PC-3 (cell line): ENCODE data around the gene RBPJ. TPM values are rescaled to one million over a fixed set of nuclear protein-coding genes. Genes with fewer than 3 reads are reported as not detected.

Experiments used
- ATAC-seq: fragments of 200-7000 bp; cut with Tn5 transposase; 2 replicates; pipeline ENCODE4 v1.9.1; 2020; ENCODE audit warnings: mild to moderate bottlenecking, moderate library complexity
- BruUV-seq: library from RNA; stranded (reverse); fragments of 400-500 nt; replicated peaks from 2 replicates; lab custom pipeline; 2021; lab: Mats Ljungman, UMichigan
- CTCF ChIA-PET: fragments of 300-600 bp; sonication (Branson Sonifier 250); formaldehyde crosslinking; loops from one replicate; lab custom pipeline; 2022; ENCODE audit warnings: antibody characterized with exemption; lab: Charles Lee
- POLR2A ChIA-PET: fragments of 300-600 bp; sonication (Branson Sonifier 250); formaldehyde crosslinking; loops from one replicate; lab custom pipeline; 2022; ENCODE audit warnings: antibody characterized with exemption; ENCODE audit not compliant: unreplicated experiment; lab: Charles Lee
- DNase-seq: peaks from one replicate; pipeline ENCODE4 v3.0.0-alpha.2; 2015
- H2AFZ ChIP-seq: fragments of 300-600 bp; sonication (generic); 2 replicates; pipeline ENCODE4 v1.6.0; 2016; ENCODE audit warnings: antibody characterized with exemption, low read length
- H3F3A ChIP-seq: fragments of 300-600 bp; sonication (generic); one replicate; pipeline ENCODE4 v1.6.0; 2017; ENCODE audit warnings: antibody characterized with exemption, low read length, control low read depth, mild to moderate bottlenecking; ENCODE audit not compliant: unreplicated experiment
- H3K27ac ChIP-seq: fragments of 300-600 bp; sonication (generic); 2 replicates; pipeline ENCODE4 v1.5.1; 2016; ENCODE audit warnings: mild to moderate bottlenecking, low read length
- H3K27me3 ChIP-seq: fragments of 300-600 bp; sonication (generic); 2 replicates; pipeline ENCODE4 v1.6.1; 2016; ENCODE audit warnings: low read length, mixed read lengths
- H3K36me3 ChIP-seq: fragments of 300-600 bp; sonication (generic); 2 replicates; pipeline ENCODE4 v1.6.1; 2016; ENCODE audit warnings: low read depth, mixed run types, low read length, mixed read lengths
- H3K4me1 ChIP-seq: fragments of 300-600 bp; sonication (generic); 2 replicates; pipeline ENCODE4 v1.5.1; 2016; ENCODE audit warnings: low read length; ENCODE audit not compliant: insufficient read depth
- H3K4me2 ChIP-seq: fragments of 300-600 bp; sonication (generic); 2 replicates; pipeline ENCODE4 v1.6.0; 2016; ENCODE audit warnings: low read length
- H3K4me3 ChIP-seq: fragments of 300-600 bp; sonication (generic); 2 replicates; pipeline ENCODE4 v1.5.1; 2016; ENCODE audit warnings: mild to moderate bottlenecking, low read length, mixed read lengths
- H3K79me2 ChIP-seq: fragments of 300-600 bp; sonication (generic); 2 replicates; pipeline ENCODE4 v1.6.1; 2017; ENCODE audit warnings: low read length, mixed read lengths
- H3K9ac ChIP-seq: fragments of 300-600 bp; sonication (generic); 2 replicates; pipeline ENCODE4 v1.6.0; 2016; ENCODE audit warnings: mild to moderate bottlenecking, low read length
- H3K9me2 ChIP-seq: fragments of 300-600 bp; sonication (generic); replicated peaks from 2 replicates; pipeline ENCODE4 v1.6.1; 2016; ENCODE audit warnings: mixed run types, low read length, mixed read lengths
- H3K9me3 ChIP-seq: fragments of 300-600 bp; sonication (generic); 2 replicates; pipeline ENCODE4 v1.6.1; 2016; ENCODE audit warnings: low read length, mixed read lengths
- H4K20me1 ChIP-seq: fragments of 300-600 bp; sonication (generic); 2 replicates; pipeline ENCODE4 v1.6.1; 2016; ENCODE audit warnings: low read length, mixed read lengths
- EZH2 ChIP-seq: fragments of 300-600 bp; sonication (generic); IDR thresholded peaks from one replicate; pipeline ENCODE4 v1.6.1; 2017; ENCODE audit warnings: antibody characterized with exemption, mild to moderate bottlenecking, low read length; ENCODE audit not compliant: unreplicated experiment
- EZH2phosphoT487 ChIP-seq: fragments of 300-600 bp; sonication (generic); IDR thresholded peaks from 2 replicates; pipeline ENCODE4 v1.6.1; 2018; ENCODE audit warnings: mild to moderate bottlenecking, antibody characterized with exemption, low read length, borderline replicate concordance
- intact Hi-C: fragments of 100-400 bp; cut with micrococcal nuclease; formaldehyde crosslinking; loops from 2 replicates; pipeline ENCODE4 v1.9.0; 2023
- total RNA-seq: library from RNA; depleted of rRNA; stranded (reverse); fragments of >200 nt; gene quantifications from 2 replicates; pipeline ENCODE4 v1.2.3, GENCODE V29; 2014
- TF ChIP-seq, protein P1 (sequence below): fragments of 300-600 bp; sonication (generic); conservative IDR thresholded peaks from 2 replicates; pipeline ENCODE4 v1.5.1; 2017; ENCODE audit warnings: antibody characterized with exemption, low read depth, mild to moderate bottlenecking, low read length

The RBPJ gene
- total RNA-seq, 1 experiment from 2014 or later, result 39.1 TPM

DNA sequence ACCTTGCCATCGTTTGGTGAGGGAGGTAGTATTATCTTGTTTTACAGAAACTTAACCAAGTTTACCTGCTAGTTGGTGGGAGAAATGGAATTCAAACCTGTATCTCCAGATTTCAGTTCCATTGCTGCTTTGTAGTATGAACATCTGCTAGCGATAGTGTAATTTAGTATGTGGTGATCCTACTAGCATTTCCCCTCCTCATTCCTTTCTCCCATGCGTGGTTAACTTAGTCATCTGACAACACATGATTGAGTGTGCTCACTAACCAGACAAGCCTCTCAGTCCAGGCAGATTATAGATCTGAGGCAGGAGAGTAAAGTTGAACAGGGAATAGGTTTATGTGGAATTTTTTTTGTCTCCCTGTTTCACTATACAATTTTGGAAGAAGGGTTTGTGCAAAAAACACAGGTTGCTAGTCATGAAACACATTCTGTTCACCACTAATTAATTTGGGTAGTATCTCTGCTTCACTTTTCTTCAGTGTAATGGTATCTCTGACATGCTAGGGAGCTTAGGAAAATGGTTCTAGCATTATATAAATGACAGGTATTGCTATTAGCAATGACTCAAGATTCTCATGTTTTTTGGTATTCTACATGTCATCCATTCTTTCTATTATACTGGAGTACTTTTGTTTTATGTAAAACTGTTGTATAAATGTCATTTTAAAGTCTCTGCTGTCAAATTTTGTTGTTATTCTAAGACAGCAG, 21.7 kb downstream of the RBPJ start:
- peak overlapping the region; percentile 63 for H3K4me2 ChIP-seq
- ChIA-PET POLR2A (interaction anchor here (0.5 kb wide), 1 partner anchor 515 kb away, joined by 3 read pairs; no protein-coding TSS in a partner anchor), CTCF (no interaction called here)
- H4K20me1 ChIP-seq, result peaks cover 17% of the 10 kb centered on the region
- no peak overlapping the region for H2AFZ ChIP-seq
- ATAC-seq (peak; percentile 99), DNase-seq (peak; percentile 86)
- BruUV-seq, result no TSS peak
- H3K9me3 ChIP-seq, result no peaks in the 10 kb centered on the region
- no peak overlapping the region for H3K9ac ChIP-seq
- H3K27ac ChIP-seq, result peak overlapping the region; percentile 59
- H3F3A ChIP-seq, result no peaks in the 10 kb centered on the region
- H3K4me3 ChIP-seq, result no peak overlapping the region
- H3K4me1 ChIP-seq, result peaks cover 24% of the 10 kb centered on the region
- peaks cover 96% of the 10 kb centered on the region for H3K79me2 ChIP-seq
- TF ChIP-seq, protein P1, sequence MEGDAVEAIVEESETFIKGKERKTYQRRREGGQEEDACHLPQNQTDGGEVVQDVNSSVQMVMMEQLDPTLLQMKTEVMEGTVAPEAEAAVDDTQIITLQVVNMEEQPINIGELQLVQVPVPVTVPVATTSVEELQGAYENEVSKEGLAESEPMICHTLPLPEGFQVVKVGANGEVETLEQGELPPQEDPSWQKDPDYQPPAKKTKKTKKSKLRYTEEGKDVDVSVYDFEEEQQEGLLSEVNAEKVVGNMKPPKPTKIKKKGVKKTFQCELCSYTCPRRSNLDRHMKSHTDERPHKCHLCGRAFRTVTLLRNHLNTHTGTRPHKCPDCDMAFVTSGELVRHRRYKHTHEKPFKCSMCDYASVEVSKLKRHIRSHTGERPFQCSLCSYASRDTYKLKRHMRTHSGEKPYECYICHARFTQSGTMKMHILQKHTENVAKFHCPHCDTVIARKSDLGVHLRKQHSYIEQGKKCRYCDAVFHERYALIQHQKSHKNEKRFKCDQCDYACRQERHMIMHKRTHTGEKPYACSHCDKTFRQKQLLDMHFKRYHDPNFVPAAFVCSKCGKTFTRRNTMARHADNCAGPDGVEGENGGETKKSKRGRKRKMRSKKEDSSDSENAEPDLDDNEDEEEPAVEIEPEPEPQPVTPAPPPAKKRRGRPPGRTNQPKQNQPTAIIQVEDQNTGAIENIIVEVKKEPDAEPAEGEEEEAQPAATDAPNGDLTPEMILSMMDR, result no peak
- no peak for TF ChIP-seq EZH2phosphoT487
- no peak for TF ChIP-seq EZH2
- H3K9me2 ChIP-seq, result no peaks in the 10 kb centered on the region
- H3K27me3 ChIP-seq, result no peaks in the 10 kb centered on the region
- intact Hi-C loops, result no loop called here
- no peaks in the 10 kb centered on the region for H3K36me3 ChIP-seq

- TF ChIP-seq, protein P1, result no peak
- no peak for TF ChIP-seq EZH2
- TF ChIP-seq EZH2phosphoT487, result no peak
- no peaks in the 10 kb centered on the region for H3K36me3 ChIP-seq
- ChIA-PET CTCF (no interaction called here), POLR2A (no interaction called here)
- ATAC-seq (no peak), DNase-seq (no peak)
- H3K27me3 ChIP-seq, result no peaks in the 10 kb centered on the region
- intact Hi-C loops, result no loop called here
- H3K27ac ChIP-seq, result peak overlapping the region; percentile 44
- peak overlapping the region; percentile 63 for H3K4me2 ChIP-seq
- H3K9ac ChIP-seq, result no peak overlapping the region
- H3F3A ChIP-seq, result no peaks in the 10 kb centered on the region
- peaks cover 24% of the 10 kb centered on the region for H3K4me1 ChIP-seq
- BruUV-seq, result no TSS peak
- H4K20me1 ChIP-seq, result peaks cover 17% of the 10 kb centered on the region
- H3K79me2 ChIP-seq, result peaks cover 96% of the 10 kb centered on the region
- no peak overlapping the region for H3K4me3 ChIP-seq
- no peaks in the 10 kb centered on the region for H3K9me3 ChIP-seq
- H3K9me2 ChIP-seq, result no peaks in the 10 kb centered on the region
- no peak overlapping the region for H2AFZ ChIP-seq
These were observed 22.2 kb downstream of the RBPJ start for GRCh38 chr4:26343038-26343398.

GRCh38 chr4:26344901-26345564, 24.2 kb downstream of the RBPJ start:
- H3K36me3 ChIP-seq, result no peaks in the 10 kb centered on the region
- CTCF ChIA-PET, result no interaction called here

More at GRCh38 chr4:26344901-26345564, 24.2 kb downstream of the RBPJ start:
- no TSS peak for BruUV-seq
- DNase-seq (no peak), ATAC-seq (no peak)
- POLR2A ChIA-PET, result no interaction called here
- intact Hi-C loops, result no loop called here
- no peak overlapping the region for H3K9ac ChIP-seq
- H4K20me1 ChIP-seq, result peaks cover 24% of the 10 kb centered on the region
- no peak overlapping the region for H3K27ac ChIP-seq
- TF ChIP-seq, protein P1, result no peak
- TF ChIP-seq EZH2 (no peak), EZH2phosphoT487 (no peak)
- no peaks in the 10 kb centered on the region for H3K9me3 ChIP-seq
- H3K79me2 ChIP-seq, result peaks cover 96% of the 10 kb centered on the region
- no peaks in the 10 kb centered on the region for H3K27me3 ChIP-seq
- H2AFZ ChIP-seq, result no peak overlapping the region
- H3F3A ChIP-seq, result no peaks in the 10 kb centered on the region
- no peak overlapping the region for H3K4me2 ChIP-seq
- H3K4me3 ChIP-seq, result no peak overlapping the region
- no peaks in the 10 kb centered on the region for H3K9me2 ChIP-seq
- peaks cover 24% of the 10 kb centered on the region for H3K4me1 ChIP-seq
